ENCODE results near the gene CELA2A. TPM values are rescaled to one million over a fixed set of nuclear protein-coding genes. Genes with fewer than 3 reads are reported as not detected.
"Not testable (repeated sequence)": the region's sequence is repeated elsewhere in the genome, so short reads cannot be mapped to it uniquely, and the experiment has no call there.

The CELA2A gene
- total and polyA plus RNA-seq, 7 donors: 0.10 to 2.1 TPM; not detected in 5

DNA sequence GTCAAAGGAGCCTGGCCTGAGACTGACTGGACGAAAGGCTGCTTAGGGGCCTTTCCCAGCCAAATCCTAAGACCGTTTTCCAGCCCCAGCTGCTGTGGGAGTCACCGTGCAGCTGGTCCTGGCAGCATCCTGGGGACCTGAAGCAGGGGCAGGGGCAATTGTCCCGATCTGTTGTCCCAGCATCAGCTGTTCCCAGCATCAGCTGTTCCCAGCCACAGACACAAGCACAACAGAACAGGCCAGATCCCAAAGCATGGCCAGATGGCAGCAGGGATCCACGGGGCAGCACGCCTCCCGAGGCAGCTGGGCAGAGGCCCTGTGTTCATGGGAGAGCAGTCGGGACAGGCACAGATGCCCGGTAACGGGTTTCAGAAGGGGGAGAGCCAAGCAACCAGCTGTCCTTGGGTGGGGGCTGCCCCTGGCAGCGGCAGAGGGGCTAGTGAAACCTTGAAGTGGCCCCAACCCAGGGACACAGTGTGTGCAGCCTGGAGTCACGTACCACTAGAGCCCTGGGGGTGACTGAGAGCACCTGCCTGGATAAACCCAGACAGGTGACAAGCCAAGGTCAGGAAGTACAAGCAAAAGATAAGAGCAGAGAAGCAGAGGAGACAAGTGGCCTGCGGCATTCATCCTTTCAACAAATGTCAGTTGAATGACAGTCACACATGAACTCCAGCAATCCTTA, 32.7 kb downstream of the CELA2A start:
- no peak for TF ChIP-seq CTCF (IDR thresholded peaks at IDR 0.05)
- Histone ChIP-seq H3K9me3 (no peaks in the 10 kb centered on the region), H3K27ac (no peak overlapping the region), H3K4me1 (no peaks in the 10 kb centered on the region), H3K36me3 (ENCODE audit: insufficient read depth in 1 of 2, low read depth in 1 of 2) (peaks cover 0 to 38% of the 10 kb centered on the region in 2 donors), H3K27me3 (ENCODE audit: insufficient read depth in 3 of 3, low read length in 2 of 3) (no peaks in the 10 kb centered on the region), H3K4me3 (no peak overlapping the region)
- DNase-seq (no peak), ATAC-seq (peak; percentile 26 to 64 (median 35))
- intact Hi-C loops (cut with DNase I): no loop called here
- 31 to 49% (median 48%) methylated on average over 13 of the region's 13 CpGs for WGBS, 3 donors

GRCh38 chr1:15491010-15491409, 34.5 kb downstream of the CELA2A start:
- H3K27me3 ChIP-seq (ENCODE audit: insufficient read depth in 3 of 3, low read length in 2 of 3); intact Hi-C loops (cut with DNase I); DNase-seq; H3K9me3 ChIP-seq; H3K4me1 ChIP-seq; ATAC-seq; H3K4me3 ChIP-seq; H3K27ac ChIP-seq: not testable (repeated sequence)
- H3K36me3 ChIP-seq (ENCODE audit: insufficient read depth in 1 of 2, low read depth in 1 of 2): peaks cover 0 to 57% of the 10 kb centered on the region in 2 donors
- WGBS, 3 donors: 92 to 95% (median 94%) methylated on average over 4 of the region's 4 CpGs

- Histone ChIP-seq H3K4me1 (no peaks in the 10 kb centered on the region), H3K27me3 (ENCODE audit: insufficient read depth in 3 of 3, low read length in 2 of 3) (no peaks in the 10 kb centered on the region), H3K9me3 (no peaks in the 10 kb centered on the region), H3K36me3 (ENCODE audit: insufficient read depth in 1 of 2, low read depth in 1 of 2) (peaks cover 0 to 67% of the 10 kb centered on the region in 2 donors), H3K27ac (no peak overlapping the region), H3K4me3 (no peak overlapping the region)
- TF ChIP-seq CTCF (IDR thresholded peaks at IDR 0.05): no peak
- intact Hi-C loops (cut with DNase I): no loop called here
- ATAC-seq: no peak
- 84 to 94% (median 85%) methylated on average over 5 of the region's 5 CpGs for WGBS, 3 donors
- no peak for DNase-seq
Measured at GRCh38 chr1:15492596-15492995, 36.1 kb downstream of the CELA2A start.

- peaks cover 0 to 70% of the 10 kb centered on the region in 2 donors for H3K36me3 ChIP-seq (ENCODE audit: insufficient read depth in 1 of 2, low read depth in 1 of 2)
- intact Hi-C loops (cut with DNase I): no loop called here
- H3K9me3 ChIP-seq: no peaks in the 10 kb centered on the region
- no peak overlapping the region for H3K4me3 ChIP-seq
- H3K4me1 ChIP-seq: no peaks in the 10 kb centered on the region
- no peak overlapping the region for H3K27ac ChIP-seq
- no peaks in the 10 kb centered on the region for H3K27me3 ChIP-seq (ENCODE audit: insufficient read depth in 3 of 3, low read length in 2 of 3)
- no peak for ATAC-seq
- 89 to 99% (median 95%) methylated on average over 9 of the region's 9 CpGs for WGBS, 3 donors
- DNase-seq: no peak
- no peak for TF ChIP-seq CTCF (IDR thresholded peaks at IDR 0.05)
Measured at GRCh38 chr1:15493869-15494390, 37.4 kb downstream of the CELA2A start.

DNA sequence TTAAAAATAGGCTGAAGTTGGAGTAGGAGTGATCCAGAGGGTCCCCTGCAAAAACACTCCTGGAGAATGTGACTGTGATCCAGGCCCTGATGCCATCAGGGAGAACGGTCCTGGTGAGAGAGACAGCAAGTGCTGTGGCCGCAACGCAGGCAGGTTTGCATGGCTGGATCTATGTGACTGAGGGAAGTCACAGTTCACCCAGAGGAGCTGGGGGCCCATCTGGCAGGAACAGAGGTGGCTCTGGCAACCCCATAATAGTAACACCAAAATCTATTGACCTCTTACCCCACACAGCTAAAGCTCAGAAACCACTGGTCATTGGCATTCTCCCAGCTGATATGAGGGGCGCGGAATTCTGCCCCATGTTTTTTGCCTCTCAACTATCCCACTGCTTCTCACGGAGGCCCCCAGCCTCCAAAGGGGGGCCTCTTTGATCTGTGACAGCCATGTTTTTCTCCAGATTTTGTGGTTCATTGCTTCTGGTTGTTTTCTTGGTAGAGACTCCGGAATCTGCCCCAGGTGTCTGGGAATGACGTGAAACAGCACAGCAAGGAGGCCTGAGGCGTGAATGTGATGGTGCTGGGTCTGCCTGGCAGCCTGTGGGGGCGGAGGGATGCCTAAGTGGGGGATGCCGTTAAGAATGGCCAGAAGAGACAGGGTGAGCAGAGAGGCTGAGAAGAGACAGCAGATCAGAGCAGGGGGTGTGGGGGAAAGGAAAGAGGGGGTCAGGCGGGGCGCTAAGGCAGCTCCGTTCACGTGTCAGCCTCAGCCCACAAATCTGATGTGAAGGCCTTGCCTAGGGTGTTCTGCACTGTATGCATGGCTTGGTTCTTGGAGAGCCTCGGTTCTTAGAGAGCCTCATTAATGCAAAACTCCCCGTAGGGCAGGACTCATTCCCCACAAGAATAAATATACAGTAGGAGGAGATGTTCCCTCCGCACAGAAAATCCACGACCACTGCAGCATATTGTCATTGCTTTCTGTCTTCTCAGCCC, 43.9 kb downstream of the CELA2A start:
- Histone ChIP-seq H3K27ac (no peak overlapping the region), H3K4me3 (no peak overlapping the region), H3K4me1 (no peaks in the 10 kb centered on the region), H3K27me3 (ENCODE audit: insufficient read depth in 3 of 3, low read length in 2 of 3) (no peaks in the 10 kb centered on the region), H3K36me3 (ENCODE audit: insufficient read depth in 1 of 2, low read depth in 1 of 2) (peaks cover 0 to 60% of the 10 kb centered on the region in 2 donors), H3K9me3 (no peaks in the 10 kb centered on the region)
- no peak for TF ChIP-seq CTCF (IDR thresholded peaks at IDR 0.05)
- no peak for DNase-seq
- ATAC-seq: no peak
- 81 to 91% (median 85%) methylated on average over 19 of the region's 19 CpGs for WGBS, 3 donors
- intact Hi-C loops (cut with DNase I): loop anchor here in 1 of 2 donors (10.0 kb wide), 1 partner anchor 176 kb away; no protein-coding TSS in a partner anchor
